PC-3 (cell line): ENCODE results near the gene FAM24B. TPM values are rescaled to one million over a fixed set of nuclear protein-coding genes. Genes with fewer than 3 reads are reported as not detected.
A peak's percentile ranks its signal among the peaks of the same experiment; 100 is the strongest.

Source experiments
- ATAC-seq: fragments of 200-7000 bp; cut with Tn5 transposase; 2 replicates; pipeline ENCODE4 v1.9.1; 2020; ENCODE audit warnings: mild to moderate bottlenecking, moderate library complexity
- BruUV-seq: library from RNA; stranded (reverse); fragments of 400-500 nt; replicated peaks from 2 replicates; lab custom pipeline; 2021; lab: Mats Ljungman, UMichigan
- CTCF ChIA-PET: fragments of 300-600 bp; sonication (Branson Sonifier 250); formaldehyde crosslinking; loops from one replicate; lab custom pipeline; 2022; ENCODE audit warnings: antibody characterized with exemption; lab: Charles Lee
- POLR2A ChIA-PET: fragments of 300-600 bp; sonication (Branson Sonifier 250); formaldehyde crosslinking; loops from one replicate; lab custom pipeline; 2022; ENCODE audit warnings: antibody characterized with exemption; ENCODE audit not compliant: unreplicated experiment; lab: Charles Lee
- DNase-seq: peaks from one replicate; pipeline ENCODE4 v3.0.0-alpha.2; 2015
- H2AFZ ChIP-seq: fragments of 300-600 bp; sonication (generic); 2 replicates; pipeline ENCODE4 v1.6.0; 2016; ENCODE audit warnings: antibody characterized with exemption, low read length
- H3F3A ChIP-seq: fragments of 300-600 bp; sonication (generic); one replicate; pipeline ENCODE4 v1.6.0; 2017; ENCODE audit warnings: antibody characterized with exemption, low read length, control low read depth, mild to moderate bottlenecking; ENCODE audit not compliant: unreplicated experiment
- H3K27ac ChIP-seq: fragments of 300-600 bp; sonication (generic); 2 replicates; pipeline ENCODE4 v1.5.1; 2016; ENCODE audit warnings: mild to moderate bottlenecking, low read length
- H3K27me3 ChIP-seq: fragments of 300-600 bp; sonication (generic); 2 replicates; pipeline ENCODE4 v1.6.1; 2016; ENCODE audit warnings: low read length, mixed read lengths
- H3K36me3 ChIP-seq: fragments of 300-600 bp; sonication (generic); 2 replicates; pipeline ENCODE4 v1.6.1; 2016; ENCODE audit warnings: low read depth, mixed run types, low read length, mixed read lengths
- H3K4me1 ChIP-seq: fragments of 300-600 bp; sonication (generic); 2 replicates; pipeline ENCODE4 v1.5.1; 2016; ENCODE audit warnings: low read length; ENCODE audit not compliant: insufficient read depth
- H3K4me2 ChIP-seq: fragments of 300-600 bp; sonication (generic); 2 replicates; pipeline ENCODE4 v1.6.0; 2016; ENCODE audit warnings: low read length
- H3K4me3 ChIP-seq: fragments of 300-600 bp; sonication (generic); 2 replicates; pipeline ENCODE4 v1.5.1; 2016; ENCODE audit warnings: mild to moderate bottlenecking, low read length, mixed read lengths
- H3K79me2 ChIP-seq: fragments of 300-600 bp; sonication (generic); 2 replicates; pipeline ENCODE4 v1.6.1; 2017; ENCODE audit warnings: low read length, mixed read lengths
- H3K9ac ChIP-seq: fragments of 300-600 bp; sonication (generic); 2 replicates; pipeline ENCODE4 v1.6.0; 2016; ENCODE audit warnings: mild to moderate bottlenecking, low read length
- H3K9me2 ChIP-seq: fragments of 300-600 bp; sonication (generic); replicated peaks from 2 replicates; pipeline ENCODE4 v1.6.1; 2016; ENCODE audit warnings: mixed run types, low read length, mixed read lengths
- H3K9me3 ChIP-seq: fragments of 300-600 bp; sonication (generic); 2 replicates; pipeline ENCODE4 v1.6.1; 2016; ENCODE audit warnings: low read length, mixed read lengths
- H4K20me1 ChIP-seq: fragments of 300-600 bp; sonication (generic); 2 replicates; pipeline ENCODE4 v1.6.1; 2016; ENCODE audit warnings: low read length, mixed read lengths
- EZH2 ChIP-seq: fragments of 300-600 bp; sonication (generic); IDR thresholded peaks from one replicate; pipeline ENCODE4 v1.6.1; 2017; ENCODE audit warnings: antibody characterized with exemption, mild to moderate bottlenecking, low read length; ENCODE audit not compliant: unreplicated experiment
- EZH2phosphoT487 ChIP-seq: fragments of 300-600 bp; sonication (generic); IDR thresholded peaks from 2 replicates; pipeline ENCODE4 v1.6.1; 2018; ENCODE audit warnings: mild to moderate bottlenecking, antibody characterized with exemption, low read length, borderline replicate concordance
- intact Hi-C: fragments of 100-400 bp; cut with micrococcal nuclease; formaldehyde crosslinking; loops from 2 replicates; pipeline ENCODE4 v1.9.0; 2023
- total RNA-seq: library from RNA; depleted of rRNA; stranded (reverse); fragments of >200 nt; gene quantifications from 2 replicates; pipeline ENCODE4 v1.2.3, GENCODE V29; 2014
- TF ChIP-seq, protein P1 (sequence below): fragments of 300-600 bp; sonication (generic); conservative IDR thresholded peaks from 2 replicates; pipeline ENCODE4 v1.5.1; 2017; ENCODE audit warnings: antibody characterized with exemption, low read depth, mild to moderate bottlenecking, low read length

FAM24B gene
- total RNA-seq, 1 experiment from 2014 or later, result 5.2 TPM

DNA sequence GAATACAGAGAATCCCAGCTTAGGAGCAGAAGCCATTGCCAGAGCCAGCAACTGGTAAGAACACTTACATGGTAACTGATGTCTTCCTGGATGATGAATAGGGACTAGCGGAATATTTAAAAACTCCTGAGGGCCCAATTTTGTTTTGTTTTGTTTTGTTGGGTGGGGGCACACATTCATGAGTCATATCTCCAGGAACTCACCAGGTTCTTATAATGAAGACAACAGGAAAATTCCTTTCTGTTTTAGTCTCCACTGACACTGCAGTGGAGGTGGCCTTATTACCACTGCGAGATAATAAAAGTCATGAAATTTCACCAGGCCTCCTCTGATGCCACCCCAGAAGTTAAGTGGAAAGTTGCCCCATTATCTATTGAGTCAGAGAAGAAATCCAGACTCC is 27.1 kb downstream of the FAM24B start:
- DNase-seq (peak; percentile 75), ATAC-seq (peak; percentile 21)
- no peaks in the 10 kb centered on the region for H4K20me1 ChIP-seq
- H3K4me3 ChIP-seq, result peak overlapping the region; percentile 27; the same call in 1 of the 2 replicates
- H3K4me1 ChIP-seq, result peaks cover 79% of the 10 kb centered on the region
- H3F3A ChIP-seq, result peaks cover 10% of the 10 kb centered on the region
- BruUV-seq, result no TSS peak
- POLR2A ChIA-PET, result no interaction called here
- H3K4me2 ChIP-seq, result peak overlapping the region; percentile 70
- H3K27ac ChIP-seq, result peak overlapping the region; percentile 97
- peaks cover 7% of the 10 kb centered on the region; the same call in 1 of the 2 replicates for H3K36me3 ChIP-seq
- no peaks in the 10 kb centered on the region for H3K9me2 ChIP-seq
- H3K9me3 ChIP-seq, result no peaks in the 10 kb centered on the region
- no peaks in the 10 kb centered on the region for H3K27me3 ChIP-seq
- H3K79me2 ChIP-seq, result peaks cover 72% of the 10 kb centered on the region
- TF ChIP-seq, protein P1, sequence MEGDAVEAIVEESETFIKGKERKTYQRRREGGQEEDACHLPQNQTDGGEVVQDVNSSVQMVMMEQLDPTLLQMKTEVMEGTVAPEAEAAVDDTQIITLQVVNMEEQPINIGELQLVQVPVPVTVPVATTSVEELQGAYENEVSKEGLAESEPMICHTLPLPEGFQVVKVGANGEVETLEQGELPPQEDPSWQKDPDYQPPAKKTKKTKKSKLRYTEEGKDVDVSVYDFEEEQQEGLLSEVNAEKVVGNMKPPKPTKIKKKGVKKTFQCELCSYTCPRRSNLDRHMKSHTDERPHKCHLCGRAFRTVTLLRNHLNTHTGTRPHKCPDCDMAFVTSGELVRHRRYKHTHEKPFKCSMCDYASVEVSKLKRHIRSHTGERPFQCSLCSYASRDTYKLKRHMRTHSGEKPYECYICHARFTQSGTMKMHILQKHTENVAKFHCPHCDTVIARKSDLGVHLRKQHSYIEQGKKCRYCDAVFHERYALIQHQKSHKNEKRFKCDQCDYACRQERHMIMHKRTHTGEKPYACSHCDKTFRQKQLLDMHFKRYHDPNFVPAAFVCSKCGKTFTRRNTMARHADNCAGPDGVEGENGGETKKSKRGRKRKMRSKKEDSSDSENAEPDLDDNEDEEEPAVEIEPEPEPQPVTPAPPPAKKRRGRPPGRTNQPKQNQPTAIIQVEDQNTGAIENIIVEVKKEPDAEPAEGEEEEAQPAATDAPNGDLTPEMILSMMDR, result no peak
- TF ChIP-seq EZH2, result no peak
- TF ChIP-seq EZH2phosphoT487, result no peak
- no peak overlapping the region for H2AFZ ChIP-seq
- CTCF ChIA-PET, result no interaction called here
- H3K9ac ChIP-seq, result peak overlapping the region; percentile 40
- intact Hi-C loops, result loop anchor here (5.0 kb wide), 1 partner anchor 130 kb away; the partner anchor contains the start of gene PSTK

GRCh38 chr10:122850705-122851640 is 28.4 kb downstream of the FAM24B start:
- DNase-seq, result peak; percentile 56
- Histone ChIP-seq H3K9me2 (no peaks in the 10 kb centered on the region), H3K27me3 (no peaks in the 10 kb centered on the region), H3K4me1 (peaks cover 67% of the 10 kb centered on the region), H3K9me3 (no peaks in the 10 kb centered on the region), H3K4me3 (peak overlapping the region; percentile 18; the same call in 1 of the 2 replicates), H3F3A (peaks cover 10% of the 10 kb centered on the region), H3K79me2 (peaks cover 59% of the 10 kb centered on the region), H3K9ac (peak overlapping the region; percentile 72), H3K4me2 (peak overlapping the region; percentile 70), H3K27ac (peak overlapping the region; percentile 97), H2AFZ (no peak overlapping the region), H3K36me3 (peaks cover 7% of the 10 kb centered on the region; the same call in 1 of the 2 replicates), H4K20me1 (no peaks in the 10 kb centered on the region)
- TF ChIP-seq EZH2phosphoT487 (no peak), EZH2 (no peak)
- TF ChIP-seq, protein P1, result no peak
- ATAC-seq, result no peak
- intact Hi-C loops, result loop anchor here (2.0 to 5.0 kb wide), 2 partner anchors 14 to 131 kb away; partner anchors contain the start of gene PSTK
- POLR2A ChIA-PET, result no interaction called here
- CTCF ChIA-PET, result no interaction called here
- BruUV-seq, result no TSS peak
